Neural cell (in vitro differentiated cells): ENCODE results near the gene EGLN2.

Experiments
- EP300 ChIP-seq: fragments of 450-650 bp; conservative IDR thresholded peaks from 2 replicates; pipeline ENCODE4 v1.6.1; 2014; ENCODE audit warnings: antibody characterized with exemption, mild to moderate bottlenecking, moderate library complexity; ENCODE audit not compliant: poor library complexity, severe bottlenecking
- EZH2 ChIP-seq: fragments of 200-600, 300-800 bp; shearing (Covaris generic), sonication (generic); IDR thresholded peaks from 2 replicates; pipeline ENCODE4 v1.6.1; 2014; ENCODE audit warnings: antibody characterized with exemption, low read length, borderline replicate concordance, mild to moderate bottlenecking; ENCODE audit not compliant: insufficient read depth, poor library complexity, severe bottlenecking
- MXI1 ChIP-seq: fragments of 450-650 bp; conservative IDR thresholded peaks from 2 replicates; pipeline ENCODE4 v1.6.1; 2014; ENCODE audit warnings: antibody characterized with exemption, mild to moderate bottlenecking; ENCODE audit not compliant: poor library complexity, severe bottlenecking
- POLR2AphosphoS5 ChIP-seq: IDR thresholded peaks from 2 replicates; pipeline ENCODE4 v1.6.1; 2012
- RAD21 ChIP-seq: fragments of 450-650 bp; conservative IDR thresholded peaks from 2 replicates; pipeline ENCODE4 v1.6.1; 2014; ENCODE audit warnings: antibody characterized with exemption, mild to moderate bottlenecking, moderate library complexity
- SMC3 ChIP-seq: fragments of 450-650 bp; conservative IDR thresholded peaks from 2 replicates; pipeline ENCODE4 v1.6.1; 2014; ENCODE audit warnings: antibody characterized with exemption, mild to moderate bottlenecking, moderate library complexity; ENCODE audit not compliant: poor library complexity
- TAF1 ChIP-seq: IDR thresholded peaks from 2 replicates; pipeline ENCODE4 v1.6.1; 2012; ENCODE audit warnings: low read depth
- TF ChIP-seq, protein P1 (sequence below): fragments of 450-650 bp; IDR thresholded peaks from 2 replicates; pipeline ENCODE4 v1.5.1; 2014; ENCODE audit warnings: antibody characterized with exemption, mild to moderate bottlenecking, moderate library complexity; ENCODE audit not compliant: poor library complexity, severe bottlenecking
- TF ChIP-seq, protein P2 (sequence below): IDR thresholded peaks from 2 replicates; pipeline ENCODE4 v1.6.1; 2012; ENCODE audit warnings: borderline replicate concordance

DNA sequence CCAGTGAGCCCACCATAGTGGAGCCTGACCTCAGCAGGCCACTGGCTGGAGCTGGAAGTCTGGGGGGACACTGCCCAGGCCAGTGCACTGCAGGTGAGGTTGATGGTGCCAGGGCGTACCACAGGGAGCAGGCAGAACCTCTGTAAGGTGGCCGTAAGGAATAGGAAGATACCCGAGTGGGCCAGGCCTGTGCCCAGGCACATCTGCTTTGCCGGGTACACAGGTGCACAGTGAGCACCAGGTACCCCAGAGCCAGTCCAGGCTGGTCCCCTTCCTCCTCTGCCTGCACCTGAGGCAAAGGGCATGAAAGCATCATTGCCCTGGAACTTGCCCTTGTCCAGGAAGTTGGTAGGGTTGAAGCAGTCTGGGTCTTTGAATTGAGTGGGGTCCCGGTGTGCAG lies 9.5 kb downstream of the EGLN2 start:
- no peak for TF ChIP-seq RAD21
- TF ChIP-seq, protein P1, sequence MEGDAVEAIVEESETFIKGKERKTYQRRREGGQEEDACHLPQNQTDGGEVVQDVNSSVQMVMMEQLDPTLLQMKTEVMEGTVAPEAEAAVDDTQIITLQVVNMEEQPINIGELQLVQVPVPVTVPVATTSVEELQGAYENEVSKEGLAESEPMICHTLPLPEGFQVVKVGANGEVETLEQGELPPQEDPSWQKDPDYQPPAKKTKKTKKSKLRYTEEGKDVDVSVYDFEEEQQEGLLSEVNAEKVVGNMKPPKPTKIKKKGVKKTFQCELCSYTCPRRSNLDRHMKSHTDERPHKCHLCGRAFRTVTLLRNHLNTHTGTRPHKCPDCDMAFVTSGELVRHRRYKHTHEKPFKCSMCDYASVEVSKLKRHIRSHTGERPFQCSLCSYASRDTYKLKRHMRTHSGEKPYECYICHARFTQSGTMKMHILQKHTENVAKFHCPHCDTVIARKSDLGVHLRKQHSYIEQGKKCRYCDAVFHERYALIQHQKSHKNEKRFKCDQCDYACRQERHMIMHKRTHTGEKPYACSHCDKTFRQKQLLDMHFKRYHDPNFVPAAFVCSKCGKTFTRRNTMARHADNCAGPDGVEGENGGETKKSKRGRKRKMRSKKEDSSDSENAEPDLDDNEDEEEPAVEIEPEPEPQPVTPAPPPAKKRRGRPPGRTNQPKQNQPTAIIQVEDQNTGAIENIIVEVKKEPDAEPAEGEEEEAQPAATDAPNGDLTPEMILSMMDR: no peak
- no peak for TF ChIP-seq SMC3
- no peak for TF ChIP-seq EZH2
- TF ChIP-seq, protein P2, sequence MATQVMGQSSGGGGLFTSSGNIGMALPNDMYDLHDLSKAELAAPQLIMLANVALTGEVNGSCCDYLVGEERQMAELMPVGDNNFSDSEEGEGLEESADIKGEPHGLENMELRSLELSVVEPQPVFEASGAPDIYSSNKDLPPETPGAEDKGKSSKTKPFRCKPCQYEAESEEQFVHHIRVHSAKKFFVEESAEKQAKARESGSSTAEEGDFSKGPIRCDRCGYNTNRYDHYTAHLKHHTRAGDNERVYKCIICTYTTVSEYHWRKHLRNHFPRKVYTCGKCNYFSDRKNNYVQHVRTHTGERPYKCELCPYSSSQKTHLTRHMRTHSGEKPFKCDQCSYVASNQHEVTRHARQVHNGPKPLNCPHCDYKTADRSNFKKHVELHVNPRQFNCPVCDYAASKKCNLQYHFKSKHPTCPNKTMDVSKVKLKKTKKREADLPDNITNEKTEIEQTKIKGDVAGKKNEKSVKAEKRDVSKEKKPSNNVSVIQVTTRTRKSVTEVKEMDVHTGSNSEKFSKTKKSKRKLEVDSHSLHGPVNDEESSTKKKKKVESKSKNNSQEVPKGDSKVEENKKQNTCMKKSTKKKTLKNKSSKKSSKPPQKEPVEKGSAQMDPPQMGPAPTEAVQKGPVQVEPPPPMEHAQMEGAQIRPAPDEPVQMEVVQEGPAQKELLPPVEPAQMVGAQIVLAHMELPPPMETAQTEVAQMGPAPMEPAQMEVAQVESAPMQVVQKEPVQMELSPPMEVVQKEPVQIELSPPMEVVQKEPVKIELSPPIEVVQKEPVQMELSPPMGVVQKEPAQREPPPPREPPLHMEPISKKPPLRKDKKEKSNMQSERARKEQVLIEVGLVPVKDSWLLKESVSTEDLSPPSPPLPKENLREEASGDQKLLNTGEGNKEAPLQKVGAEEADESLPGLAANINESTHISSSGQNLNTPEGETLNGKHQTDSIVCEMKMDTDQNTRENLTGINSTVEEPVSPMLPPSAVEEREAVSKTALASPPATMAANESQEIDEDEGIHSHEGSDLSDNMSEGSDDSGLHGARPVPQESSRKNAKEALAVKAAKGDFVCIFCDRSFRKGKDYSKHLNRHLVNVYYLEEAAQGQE: no peak
- TF ChIP-seq POLR2AphosphoS5: no peak
- TF ChIP-seq EP300: no peak
- TF ChIP-seq TAF1: no peak
- TF ChIP-seq MXI1: no peak
